Left lung (tissue), 10 donors: ENCODE measurements around the gene PITX3. TPM values are rescaled to one million over a fixed set of nuclear protein-coding genes. Genes with fewer than 3 reads are reported as not detected.

Experiments used
- ATAC-seq: fragments of 200-7000 bp; cut with Tn5 transposase; one replicate; pipeline ENCODE4 v1.9.1; 2020; ENCODE audit warnings: moderate library complexity
- DNase-seq, 4 donors: peaks; one replicate each; pipeline ENCODE4 v3.0.0-alpha.2; 2013 to 2020
- H3K27ac ChIP-seq, 2 donors: fragments of 200-600 bp; sonication (generic) in 1 of 2; one replicate each; pipeline versions ENCODE4 v1.5.0 to v1.8.0; 2020 to 2021
- H3K27me3 ChIP-seq, 2 donors: fragments of 200-600 bp; sonication (generic) in 1 of 2; one replicate each; pipeline versions ENCODE4 v1.5.0 to v1.8.0; 2020 to 2021
- H3K36me3 ChIP-seq, 2 donors: fragments of 200-600 bp; sonication (generic) in 1 of 2; one replicate each; pipeline versions ENCODE4 v1.5.0 to v1.8.0; 2020 to 2021
- H3K4me1 ChIP-seq, 2 donors: fragments of 200-600 bp; one replicate each; pipeline ENCODE4 v1.8.0; 2021
- H3K4me3 ChIP-seq, 2 donors: fragments of 200-600 bp; sonication (generic) in 1 of 2; one replicate each; pipeline versions ENCODE4 v1.5.0 to v1.8.0; 2020 to 2021; ENCODE audit warnings: mild to moderate bottlenecking in 1 of 2
- H3K9me3 ChIP-seq, 2 donors: fragments of 200-600 bp; sonication (generic) in 1 of 2; one replicate each; pipeline versions ENCODE4 v1.5.0 to v1.8.0; 2020 to 2021
- CTCF ChIP-seq, 2 donors: fragments of 200-600 bp; sonication (generic) in 1 of 2; IDR thresholded peaks; one replicate each; pipeline versions ENCODE4 v1.5.0 to v1.8.0; 2021; ENCODE audit warnings: antibody characterized with exemption in 2 of 2
- intact Hi-C, 2 donors: fragments of 100-400 bp; cut with DNase I; formaldehyde crosslinking; loops; one replicate each; pipeline versions ENCODE4 v1.11.2 to v1.14.2; 2022
- polyA plus RNA-seq, 6 donors: library from polyadenylated mRNA; unstranded; fragments of 120-200 nt; gene quantifications; one replicate each; pipeline ENCODE4 v1.2.1, GENCODE V29; 2013; ENCODE audit not compliant: insufficient read length in 6 of 6
- total RNA-seq, 2 donors: library from RNA; stranded (reverse); fragmentation: NEBNext Ultra II Directional; extraction: Animal tissue kit (Norgen Biotek cat#: 25700); gene quantifications; one replicate each; pipeline ENCODE4 v1.2.1, GENCODE V29; 2021
- donor health status: DM: no; HTN: yes; CAD: no.
- donor health status: DM: no; HTN: no; CAD: no.

The PITX3 gene
- total and polyA plus RNA-seq, 8 donors, result 0.28 to 1.4 (median 0.32) TPM; not detected in 1

- Histone ChIP-seq H3K27ac (no peak overlapping the region), H3K27me3 (no peaks in the 10 kb centered on the region), H3K36me3 (no peaks in the 10 kb centered on the region), H3K4me3 (peak overlapping the region in 1 of 2 donors; percentile 95), H3K4me1 (peaks cover 20 to 35% of the 10 kb centered on the region in 2 donors), H3K9me3 (no peaks in the 10 kb centered on the region)
- ATAC-seq (no peak), DNase-seq (no peak)
- intact Hi-C loops, result no loop called here
- no peak for TF ChIP-seq CTCF (IDR thresholded peaks at IDR 0.05)
Measured at GRCh38 chr10:102247734-102248133, 6.4 kb upstream of the PITX3 start.

- Histone ChIP-seq H3K27ac (peak overlapping the region in 1 of 2 donors; percentile 95), H3K9me3 (no peaks in the 10 kb centered on the region), H3K4me1 (peaks cover 27 to 47% of the 10 kb centered on the region in 2 donors), H3K36me3 (no peaks in the 10 kb centered on the region), H3K27me3 (peaks cover 0 to 12% of the 10 kb centered on the region in 2 donors), H3K4me3 (peak overlapping the region; percentile 95)
- DNase-seq (no peak), ATAC-seq (no peak)
- TF ChIP-seq CTCF (IDR thresholded peaks at IDR 0.05), result no peak
- intact Hi-C loops, result no loop called here
Measured at GRCh38 chr10:102246261-102246660, 4.9 kb upstream of the PITX3 start.

- peaks cover 30 to 51% of the 10 kb centered on the region in 2 donors for H3K4me1 ChIP-seq
Measured at GRCh38 chr10:102245932-102246251, 4.6 kb upstream of the PITX3 start.

GRCh38 chr10:102245082-102245931 lies 4.0 kb upstream of the PITX3 start, which contains the start of gene GBF1:
GBF1 (plus strand) TSS chr10:102245532; CDS start chr10:102258939, 13,407 bp downstream.
- Histone ChIP-seq H3K36me3 (no peaks in the 10 kb centered on the region), H3K4me1 (peaks cover 33 to 57% of the 10 kb centered on the region in 2 donors), H3K9me3 (no peaks in the 10 kb centered on the region), H3K27me3 (peaks cover 0 to 22% of the 10 kb centered on the region in 2 donors), H3K4me3 (peak within 1 kb of the TSS; percentile 95), H3K27ac (peak within 1 kb of the TSS; percentile 85 to 95)
- no peak for TF ChIP-seq CTCF (IDR thresholded peaks at IDR 0.05)
- ATAC-seq (peak; percentile 92), DNase-seq (peak; percentile 93 to 98 (median 95))
- intact Hi-C loops, result no loop called here

More at GRCh38 chr10:102245932-102246251, 4.6 kb upstream of the PITX3 start:
- peak overlapping the region; percentile 95 for H3K4me3 ChIP-seq
- ATAC-seq (peak; percentile 0), DNase-seq (no peak)
- peak overlapping the region; percentile 85 to 95 for H3K27ac ChIP-seq
- H3K27me3 ChIP-seq, result peaks cover 0 to 16% of the 10 kb centered on the region in 2 donors
- TF ChIP-seq CTCF (IDR thresholded peaks at IDR 0.05), result no peak
- H3K9me3 ChIP-seq, result no peaks in the 10 kb centered on the region
- intact Hi-C loops, result no loop called here
- H3K36me3 ChIP-seq, result no peaks in the 10 kb centered on the region

GRCh38 chr10:102243309-102243708 lies 2.0 kb upstream of the PITX3 start:
- no peaks in the 10 kb centered on the region for H3K9me3 ChIP-seq
- intact Hi-C loops, result no loop called here
- peaks cover 33 to 52% of the 10 kb centered on the region in 2 donors for H3K4me1 ChIP-seq
- no peak overlapping the region for H3K4me3 ChIP-seq
- DNase-seq (no peak), ATAC-seq (no peak)
- H3K36me3 ChIP-seq, result no peaks in the 10 kb centered on the region
- no peak for TF ChIP-seq CTCF (IDR thresholded peaks at IDR 0.05)
- no peak overlapping the region for H3K27ac ChIP-seq
- peaks cover 0 to 41% of the 10 kb centered on the region in 2 donors for H3K27me3 ChIP-seq
